ENCODE results near the gene LARP4. TPM values are rescaled to one million over a fixed set of nuclear protein-coding genes. Genes with fewer than 3 reads are reported as not detected.
A peak's percentile ranks its signal among the peaks of the same experiment; 100 is the strongest.

LARP4 gene
- total and polyA plus RNA-seq, 9 of the 15 experiments (the other 6 are each of a cell fraction or from before 2014, with no cell fraction given), result 31.6 to 84.5 (median 52.4) TPM

GRCh38 chr12:50400104-50400637 is 514 bp upstream of the LARP4 start (continued):
- TF ChIP-seq NR2C2 (CRISPR knock-in tag; IDR thresholded peaks at IDR 0.05) (no peak), NR2C2 (tag; IDR thresholded peaks at IDR 0.05) (0 out of 2 replicates have a peak, but pooled peaks have one; percentile 93), MAFF (IDR thresholded peaks at IDR 0.05; ENCODE audit: low read length) (no peak), ZNF511 (CRISPR knock-in tag; IDR thresholded peaks at IDR 0.05) (no peak), TCF7L2 (IDR thresholded peaks at IDR 0.05; ENCODE audit: low read depth, low read length) (no peak), MCM3 (IDR thresholded peaks at IDR 0.05) (no peak), TCFL5 (CRISPR knock-in tag; conservative IDR thresholded peaks at IDR 0.05) (no peak), NR3C1 (CRISPR knock-in tag; IDR thresholded peaks at IDR 0.05) (no peak), ZNF324 (CRISPR knock-in tag; IDR thresholded peaks at IDR 0.05) (no peak), STAT6 (CRISPR knock-in tag; IDR thresholded peaks at IDR 0.05) (no peak), ZNF717 (CRISPR knock-in tag; IDR thresholded peaks at IDR 0.05) (no peak), TFAP4 (CRISPR knock-in tag; IDR thresholded peaks at IDR 0.05; ENCODE audit: borderline replicate concordance) (no peak), E4F1 (CRISPR knock-in tag; IDR thresholded peaks at IDR 0.05; ENCODE audit: borderline replicate concordance) (0 out of 2 replicates have a peak, but pooled peaks have one; percentile 29), RBBP5 (IDR thresholded peaks at IDR 0.05; ENCODE audit: borderline replicate concordance, insufficient read depth, low read length, poor library complexity, severe bottlenecking) (no peak)
- TF ChIP-seq, protein P1, sequence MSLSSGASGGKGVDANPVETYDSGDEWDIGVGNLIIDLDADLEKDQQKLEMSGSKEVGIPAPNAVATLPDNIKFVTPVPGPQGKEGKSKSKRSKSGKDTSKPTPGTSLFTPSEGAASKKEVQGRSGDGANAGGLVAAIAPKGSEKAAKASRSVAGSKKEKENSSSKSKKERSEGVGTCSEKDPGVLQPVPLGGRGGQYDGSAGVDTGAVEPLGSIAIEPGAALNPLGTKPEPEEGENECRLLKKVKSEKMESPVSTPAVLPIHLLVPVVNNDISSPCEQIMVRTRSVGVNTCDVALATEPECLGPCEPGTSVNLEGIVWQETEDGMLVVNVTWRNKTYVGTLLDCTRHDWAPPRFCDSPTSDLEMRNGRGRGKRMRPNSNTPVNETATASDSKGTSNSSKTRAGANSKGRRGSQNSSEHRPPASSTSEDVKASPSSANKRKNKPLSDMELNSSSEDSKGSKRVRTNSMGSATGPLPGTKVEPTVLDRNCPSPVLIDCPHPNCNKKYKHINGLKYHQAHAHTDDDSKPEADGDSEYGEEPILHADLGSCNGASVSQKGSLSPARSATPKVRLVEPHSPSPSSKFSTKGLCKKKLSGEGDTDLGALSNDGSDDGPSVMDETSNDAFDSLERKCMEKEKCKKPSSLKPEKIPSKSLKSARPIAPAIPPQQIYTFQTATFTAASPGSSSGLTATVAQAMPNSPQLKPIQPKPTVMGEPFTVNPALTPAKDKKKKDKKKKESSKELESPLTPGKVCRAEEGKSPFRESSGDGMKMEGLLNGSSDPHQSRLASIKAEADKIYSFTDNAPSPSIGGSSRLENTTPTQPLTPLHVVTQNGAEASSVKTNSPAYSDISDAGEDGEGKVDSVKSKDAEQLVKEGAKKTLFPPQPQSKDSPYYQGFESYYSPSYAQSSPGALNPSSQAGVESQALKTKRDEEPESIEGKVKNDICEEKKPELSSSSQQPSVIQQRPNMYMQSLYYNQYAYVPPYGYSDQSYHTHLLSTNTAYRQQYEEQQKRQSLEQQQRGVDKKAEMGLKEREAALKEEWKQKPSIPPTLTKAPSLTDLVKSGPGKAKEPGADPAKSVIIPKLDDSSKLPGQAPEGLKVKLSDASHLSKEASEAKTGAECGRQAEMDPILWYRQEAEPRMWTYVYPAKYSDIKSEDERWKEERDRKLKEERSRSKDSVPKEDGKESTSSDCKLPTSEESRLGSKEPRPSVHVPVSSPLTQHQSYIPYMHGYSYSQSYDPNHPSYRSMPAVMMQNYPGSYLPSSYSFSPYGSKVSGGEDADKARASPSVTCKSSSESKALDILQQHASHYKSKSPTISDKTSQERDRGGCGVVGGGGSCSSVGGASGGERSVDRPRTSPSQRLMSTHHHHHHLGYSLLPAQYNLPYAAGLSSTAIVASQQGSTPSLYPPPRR (CRISPR knock-in tag; IDR thresholded peaks at IDR 0.05; ENCODE audit: borderline replicate concordance), result no peak
- TF ChIP-seq, protein P2, sequence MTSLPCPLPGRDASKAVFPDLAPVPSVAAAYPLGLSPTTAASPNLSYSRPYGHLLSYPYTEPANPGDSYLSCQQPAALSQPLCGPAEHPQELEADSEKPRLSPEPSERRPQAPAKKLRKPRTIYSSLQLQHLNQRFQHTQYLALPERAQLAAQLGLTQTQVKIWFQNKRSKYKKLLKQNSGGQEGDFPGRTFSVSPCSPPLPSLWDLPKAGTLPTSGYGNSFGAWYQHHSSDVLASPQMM (CRISPR knock-in tag; IDR thresholded peaks at IDR 0.05), result no peak
